Tibial nerve (tissue), 4 donors: Measurements from ENCODE around the gene RIMBP3B.
"Not testable (repeated sequence)": the region's sequence is repeated elsewhere in the genome, so short reads cannot be mapped to it uniquely, and the experiment has no call there.

Experiments
- CTCF ChIP-seq, 5 experiments: fragments of 200-600 bp in 3 of 5; fragments of 450-650 bp in 2 of 5; sonication (generic) in 3 of 5; IDR thresholded peaks; one replicate each; pipeline ENCODE4 v1.5.1; 2016 to 2019; ENCODE audit warnings: antibody characterized with exemption in 5 of 5, mild to moderate bottlenecking in 3 of 5, moderate library complexity in 2 of 5
- EP300 ChIP-seq, 2 donors: sonication (generic); formaldehyde crosslinking; IDR thresholded peaks; one replicate each; pipeline ENCODE4 v1.6.1; 2017; ENCODE audit warnings: antibody characterized with exemption in 2 of 2, mild to moderate bottlenecking in 1 of 2
- POLR2A ChIP-seq, 2 donors: fragments of 450-650 bp; IDR thresholded peaks; one replicate each; pipeline ENCODE4 v1.6.1; 2017; ENCODE audit warnings: antibody characterized with exemption in 2 of 2, mild to moderate bottlenecking in 2 of 2, moderate library complexity in 2 of 2

GRCh38 chr22:21434378-21435233 lies 51.1 kb downstream of the RIMBP3B start:
- TF ChIP-seq POLR2A, CTCF, EP300 (IDR thresholded peaks at IDR 0.05): not testable (repeated sequence)
